GM19238 (cell line): ENCODE measurements around the gene CAPN10.
A peak's percentile ranks its signal among the peaks of the same experiment; 100 is the strongest.
"Not testable (repeated sequence)": the region's sequence is repeated elsewhere in the genome, so short reads cannot be mapped to it uniquely, and the experiment has no call there.

Source experiments
- DNase-seq: peaks from one replicate; pipeline ENCODE4 v3.0.0; 2011; ENCODE audit warnings: low spot score; ENCODE audit not compliant: insufficient read length

Gene CAPN10, protein sequence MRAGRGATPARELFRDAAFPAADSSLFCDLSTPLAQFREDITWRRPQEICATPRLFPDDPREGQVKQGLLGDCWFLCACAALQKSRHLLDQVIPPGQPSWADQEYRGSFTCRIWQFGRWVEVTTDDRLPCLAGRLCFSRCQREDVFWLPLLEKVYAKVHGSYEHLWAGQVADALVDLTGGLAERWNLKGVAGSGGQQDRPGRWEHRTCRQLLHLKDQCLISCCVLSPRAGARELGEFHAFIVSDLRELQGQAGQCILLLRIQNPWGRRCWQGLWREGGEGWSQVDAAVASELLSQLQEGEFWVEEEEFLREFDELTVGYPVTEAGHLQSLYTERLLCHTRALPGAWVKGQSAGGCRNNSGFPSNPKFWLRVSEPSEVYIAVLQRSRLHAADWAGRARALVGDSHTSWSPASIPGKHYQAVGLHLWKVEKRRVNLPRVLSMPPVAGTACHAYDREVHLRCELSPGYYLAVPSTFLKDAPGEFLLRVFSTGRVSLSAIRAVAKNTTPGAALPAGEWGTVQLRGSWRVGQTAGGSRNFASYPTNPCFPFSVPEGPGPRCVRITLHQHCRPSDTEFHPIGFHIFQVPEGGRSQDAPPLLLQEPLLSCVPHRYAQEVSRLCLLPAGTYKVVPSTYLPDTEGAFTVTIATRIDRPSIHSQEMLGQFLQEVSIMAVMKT

DNA sequence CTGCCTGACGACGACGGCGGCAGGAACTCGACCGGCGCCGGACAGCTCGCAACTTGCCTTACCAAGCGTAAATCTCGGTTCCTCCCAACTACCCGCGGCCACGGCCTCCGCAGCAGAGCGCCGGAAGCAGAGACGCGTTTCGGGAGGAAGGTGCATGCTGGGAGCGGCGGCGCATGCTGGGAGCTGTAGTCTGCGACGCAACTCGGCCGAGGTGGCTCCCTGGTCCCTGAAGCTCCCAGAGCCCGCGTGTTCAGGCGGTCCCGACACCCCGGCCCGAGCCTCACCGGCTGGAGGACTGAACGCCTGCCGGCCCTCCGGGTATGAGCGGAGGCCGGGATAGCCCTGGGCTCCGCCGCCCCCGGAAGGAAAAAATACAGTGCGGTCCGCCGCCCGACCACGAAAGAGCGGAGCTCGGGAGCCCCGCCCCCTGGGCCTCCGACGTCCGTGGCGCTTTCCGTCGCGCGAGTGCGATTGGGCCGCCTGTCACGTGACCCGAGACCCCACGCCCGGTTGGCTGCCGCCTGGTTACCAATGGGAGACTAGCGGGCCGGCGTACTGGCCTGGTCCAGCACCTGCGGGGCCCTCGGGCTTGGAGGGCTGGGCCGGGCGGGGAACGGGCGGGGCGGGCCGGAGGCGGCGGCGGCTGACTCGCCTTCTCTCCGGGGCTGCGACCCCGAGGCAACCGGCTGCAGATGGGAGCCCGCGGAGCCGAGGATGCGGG, at the start of gene CAPN10:
CAPN10 (plus strand) TSS at position 537 of the 721 bp plus-strand sequence; CDS start at position 715, 178 bp downstream.
- peak; percentile 94 for DNase-seq

GRCh38 chr2:240538031-240538780, 48.3 kb upstream of the CAPN10 start:
- DNase-seq = no peak

- not testable (repeated sequence) for DNase-seq
Measured at GRCh38 chr2:240539101-240539500, 47.4 kb upstream of the CAPN10 start.

- DNase-seq = no peak
Measured at GRCh38 chr2:240539906-240540305, 46.6 kb upstream of the CAPN10 start.

- no peak for DNase-seq
Measured at GRCh38 chr2:240551288-240551687, 35.2 kb upstream of the CAPN10 start.

DNA sequence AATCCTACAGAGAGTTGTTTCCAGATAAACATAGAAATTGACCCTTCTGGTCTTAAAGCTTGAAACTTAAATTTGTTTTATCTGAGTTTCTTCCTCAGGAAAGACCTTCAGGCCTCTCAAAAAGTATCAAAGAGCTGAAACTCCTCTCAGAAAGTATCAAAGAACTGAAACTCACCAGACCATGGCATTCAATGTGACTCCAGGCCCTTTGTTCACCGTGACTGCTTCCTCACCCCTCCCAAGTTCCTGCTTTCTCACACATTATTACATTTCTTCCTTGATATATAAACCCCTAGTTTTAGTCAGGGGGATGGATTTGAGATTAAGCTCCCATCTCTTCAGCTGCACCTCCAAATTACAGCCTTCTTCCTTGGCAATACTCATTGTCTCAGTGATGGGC, 34.7 kb upstream of the CAPN10 start:
- DNase-seq = no peak

GRCh38 chr2:240553956-240554480, 32.5 kb upstream of the CAPN10 start:
- DNase-seq = no peak

GRCh38 chr2:240554767-240555493, 31.6 kb upstream of the CAPN10 start:
- DNase-seq = no peak

GRCh38 chr2:240555541-240556250, 30.8 kb upstream of the CAPN10 start:
- DNase-seq = no peak

GRCh38 chr2:240556553-240557100, 29.9 kb upstream of the CAPN10 start:
- DNase-seq = peak; percentile 60

DNA sequence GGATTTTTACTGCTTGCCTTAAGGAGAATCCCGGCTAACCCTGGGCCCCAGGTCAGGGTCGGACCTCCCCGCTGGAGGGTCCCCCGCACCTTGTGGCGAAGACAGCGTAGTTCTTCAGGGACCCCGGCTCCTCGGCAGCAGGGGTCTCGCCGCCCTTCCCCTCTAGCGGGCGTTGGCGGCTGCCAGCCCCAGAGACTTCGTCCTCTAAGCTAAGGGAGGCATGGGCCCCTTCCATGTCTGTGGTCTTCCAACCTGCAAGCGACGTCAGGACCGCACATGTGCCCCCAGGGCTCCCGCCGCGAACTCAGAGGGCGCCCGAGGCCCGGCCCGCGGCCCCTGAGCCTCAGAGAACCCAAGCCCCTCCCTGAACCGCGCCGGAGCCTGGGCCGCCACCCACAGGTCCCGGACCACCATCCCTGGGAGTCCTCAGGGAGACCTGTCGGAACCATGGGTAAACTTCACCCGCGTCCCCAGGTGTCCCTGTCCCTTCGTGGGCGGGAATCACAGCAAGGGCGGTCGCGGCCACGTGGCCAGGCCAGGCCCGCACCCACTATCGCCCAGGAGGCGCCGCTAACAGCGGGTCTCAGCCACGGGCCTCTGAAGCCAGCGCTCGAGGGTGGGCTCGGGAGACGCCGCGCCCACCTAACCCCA, 29.3 kb upstream of the CAPN10 start:
- DNase-seq = no peak

DNA sequence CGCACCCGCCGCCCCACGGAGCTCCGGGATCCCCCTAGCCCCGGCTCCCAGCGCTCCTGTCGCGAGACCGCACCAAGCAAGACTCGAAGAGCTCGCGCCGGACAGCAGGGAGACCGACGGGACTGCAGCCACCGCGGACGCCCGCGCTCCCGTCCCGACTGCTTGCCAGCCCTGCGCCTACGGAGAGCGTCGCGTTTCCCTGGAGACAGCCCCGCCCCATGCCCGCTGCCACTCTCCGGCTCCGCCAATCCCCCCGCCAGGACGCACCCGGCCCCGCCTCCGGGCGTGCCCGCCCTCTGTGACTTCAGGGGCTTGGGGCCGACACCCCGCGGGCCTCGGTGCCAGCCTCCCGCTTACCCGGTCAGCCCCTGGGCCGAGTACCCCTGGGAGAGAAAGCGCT, 28.7 kb upstream of the CAPN10 start, which contains the start of gene ANKMY1:
ANKMY1 (minus strand) TSS at position 181 of the 400 bp plus-strand sequence. CDS start 653 bp downstream, outside the sequence.
- DNase-seq = peak; percentile 76

DNA sequence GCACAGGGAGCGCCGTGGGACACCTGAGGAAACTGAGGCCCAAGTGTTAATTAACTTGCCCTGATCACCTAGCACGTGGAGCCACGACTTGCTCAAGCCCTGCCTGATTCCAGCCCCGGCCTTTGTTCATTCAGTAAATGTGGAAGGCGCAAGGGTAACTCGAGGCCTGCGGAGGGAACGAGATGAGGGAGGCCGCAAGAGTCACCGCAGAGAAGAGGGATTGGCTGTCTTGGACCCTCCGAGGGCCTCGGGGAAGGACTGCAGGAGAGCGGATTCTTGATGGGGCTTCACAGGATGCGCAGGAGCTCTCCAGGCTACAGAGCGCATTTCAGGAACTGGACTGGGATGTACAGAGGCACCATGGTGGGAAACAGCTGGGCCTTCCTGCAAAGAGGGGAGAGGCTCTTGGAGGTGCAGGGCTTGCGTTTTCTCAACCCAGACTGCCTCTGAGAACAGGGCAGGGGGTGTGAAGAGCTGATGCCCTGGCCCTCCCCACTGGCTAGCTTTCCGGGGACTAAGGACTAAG, 28.2 kb upstream of the CAPN10 start:
- no peak for DNase-seq

GRCh38 chr2:240559286-240559685, 27.2 kb upstream of the CAPN10 start:
- DNase-seq = no peak

- peak; percentile 94 for DNase-seq
Measured at GRCh38 chr2:240560084-240560479, 26.5 kb upstream of the CAPN10 start, which contains the start of gene DUSP28. DUSP28 (plus strand) TSS chr2:240560357; CDS start chr2:240560685, 328 bp downstream.

- DNase-seq = peak; percentile 88
Measured at GRCh38 chr2:240560480-240561324, 25.8 kb upstream of the CAPN10 start.

DNA sequence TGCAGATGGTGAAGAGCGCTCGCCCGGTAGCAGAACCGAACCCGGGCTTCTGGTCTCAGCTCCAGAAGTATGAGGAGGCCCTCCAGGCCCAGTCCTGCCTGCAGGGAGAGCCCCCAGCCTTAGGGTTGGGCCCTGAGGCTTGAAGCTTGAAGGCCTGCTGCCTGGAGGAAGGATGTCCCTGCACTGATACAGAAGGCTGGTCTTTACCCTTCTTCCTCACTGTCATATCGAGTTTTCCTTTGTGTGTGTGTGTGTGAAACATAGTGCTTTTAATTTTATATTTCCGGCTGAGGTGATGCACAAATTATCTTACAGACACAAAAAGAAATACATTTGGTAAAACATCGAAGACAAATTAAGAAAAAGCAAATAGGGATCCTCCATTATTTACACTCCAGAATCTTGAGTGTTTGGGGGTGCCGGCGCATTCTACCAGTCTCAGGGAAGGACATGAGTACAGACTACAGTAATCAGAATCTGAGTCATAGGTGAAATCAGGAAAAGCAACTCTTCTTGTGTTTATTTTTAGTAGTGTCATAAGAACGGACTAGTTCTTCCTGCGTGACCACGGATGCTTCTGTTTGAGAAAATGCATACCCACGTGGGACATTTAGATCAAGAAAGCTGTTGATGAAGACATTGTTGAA, 25.1 kb upstream of the CAPN10 start:
- DNase-seq = no peak
